GM12878 (cell line): ENCODE data around the gene SMIM44.

Experiments used
- BHLHE40 ChIP-seq, 2 experiments: fragments of 450-650 bp in 1 of 2; IDR thresholded peaks; 2 replicates each; pipeline ENCODE4 v1.6.1; 2011 to 2017; ENCODE audit warnings: low read depth in 2 of 2, borderline replicate concordance in 1 of 2, improper control_type of control experiment in 1 of 2, low read length in 1 of 2, mild to moderate bottlenecking in 1 of 2
- CTCF ChIP-seq, 3 experiments: IDR thresholded peaks in 2 of 3; conservative IDR thresholded peaks in 1 of 3; 2 replicates each; pipeline ENCODE4 v1.5.1; 2011; ENCODE audit warnings: low read depth in 3 of 3, low read length in 3 of 3, mild to moderate bottlenecking in 3 of 3, control low read depth in 2 of 3, moderate library complexity in 2 of 3, inconsistent platforms in 1 of 3, mixed read lengths in 1 of 3; ENCODE audit not compliant: control insufficient read depth in 2 of 3, insufficient read depth in 1 of 3; ENCODE audit errors: extremely low read depth in 1 of 3
- EP300 ChIP-seq, 2 experiments: fragments of 150-350 bp in 1 of 2; IDR thresholded peaks; 2 replicates each; pipeline ENCODE4 v1.6.1; 2011 to 2012; ENCODE audit warnings: low read depth in 2 of 2, low read length in 2 of 2, borderline replicate concordance in 1 of 2, improper control_type of control experiment in 1 of 2, inconsistent platforms in 1 of 2; ENCODE audit not compliant: control insufficient read depth in 1 of 2
- ETV6 ChIP-seq, 2 experiments: fragments of 450-650 bp in 1 of 2; IDR thresholded peaks in 1 of 2; conservative IDR thresholded peaks in 1 of 2; 2 replicates each; pipeline ENCODE4 v1.6.1; 2014; ENCODE audit warnings: antibody characterized with exemption in 1 of 2, borderline replicate concordance in 1 of 2, low read depth in 1 of 2, mild to moderate bottlenecking in 1 of 2, moderate library complexity in 1 of 2
- JUND ChIP-seq: IDR thresholded peaks from 2 replicates; pipeline ENCODE4 v1.6.1; 2012; ENCODE audit warnings: low read depth, mild to moderate bottlenecking, low read length, improper control_type of control experiment, moderate library complexity
- RAD21 ChIP-seq: IDR thresholded peaks from 2 replicates; pipeline ENCODE4 v1.6.1; 2011; ENCODE audit warnings: mild to moderate bottlenecking, low read depth, low read length, moderate library complexity; ENCODE audit not compliant: insufficient read depth
- RCOR1 ChIP-seq: conservative IDR thresholded peaks from 2 replicates; pipeline ENCODE4 v1.6.1; 2012; ENCODE audit warnings: low read depth, low read length, improper control_type of control experiment
- TAF1 ChIP-seq: IDR thresholded peaks from 2 replicates; pipeline ENCODE4 v1.6.1; 2011; ENCODE audit warnings: mild to moderate bottlenecking, low read depth, low read length, borderline replicate concordance
- TCF12 ChIP-seq: IDR thresholded peaks from 2 replicates; pipeline ENCODE4 v1.6.1; 2011; ENCODE audit warnings: low read depth, mild to moderate bottlenecking, low read length
- USF1 ChIP-seq: IDR thresholded peaks from 2 replicates; pipeline ENCODE4 v1.6.1; 2011; ENCODE audit warnings: borderline replicate concordance, low read depth, mild to moderate bottlenecking, moderate library complexity, mixed read lengths, low read length; ENCODE audit not compliant: insufficient read depth; ENCODE audit errors: extremely low read length
- ZNF207 ChIP-seq: fragments of 450-650 bp; IDR thresholded peaks from 2 replicates; pipeline ENCODE4 v1.6.1; 2014; ENCODE audit warnings: antibody characterized with exemption, mild to moderate bottlenecking, borderline replicate concordance
- TF ChIP-seq, protein P1 (sequence below): fragments of 450-650 bp; formaldehyde crosslinking; IDR thresholded peaks from 2 replicates; pipeline ENCODE4 v1.4.0; 2020; ENCODE audit warnings: mild to moderate bottlenecking, moderate library complexity
- TF ChIP-seq, protein P2 (sequence below): IDR thresholded peaks from 2 replicates; pipeline ENCODE4 v1.6.1; 2012; ENCODE audit warnings: mild to moderate bottlenecking, low read depth, low read length

DNA sequence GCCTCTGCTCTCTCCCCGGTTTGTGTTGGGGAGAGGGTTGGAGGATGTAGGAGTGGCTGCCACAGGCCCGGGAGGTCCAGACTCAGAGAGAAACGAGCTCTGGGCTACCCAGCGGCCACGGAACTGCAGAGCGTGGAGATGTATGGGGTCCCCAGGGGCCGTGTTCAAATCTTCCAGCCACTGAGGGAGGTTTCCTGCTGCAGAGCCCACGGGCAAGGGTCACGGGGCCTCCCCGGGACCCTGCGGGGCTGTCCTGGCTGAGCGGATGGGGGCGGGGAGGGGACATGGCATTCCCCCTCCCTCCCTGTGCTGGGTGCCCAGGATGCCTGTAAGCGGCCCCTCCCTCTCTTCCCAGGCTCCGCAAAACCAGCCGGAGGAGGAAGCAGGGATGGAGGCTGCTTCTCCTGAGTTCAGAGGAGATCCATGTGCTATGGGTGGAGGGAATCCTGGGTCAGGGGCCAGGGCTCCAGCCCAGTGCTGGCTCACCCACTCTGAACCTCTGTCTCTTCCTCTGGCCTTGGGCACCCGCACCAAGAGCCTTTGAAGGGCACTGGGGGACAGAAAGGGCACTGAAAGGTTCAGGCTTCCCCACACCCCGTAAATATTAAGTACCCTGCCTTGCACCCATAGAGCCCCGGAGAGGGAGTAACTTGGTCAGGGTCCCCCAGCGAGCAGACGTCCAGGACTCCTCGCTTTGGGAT is 25.6 kb downstream of the SMIM44 start:
- TF ChIP-seq, protein P1, sequence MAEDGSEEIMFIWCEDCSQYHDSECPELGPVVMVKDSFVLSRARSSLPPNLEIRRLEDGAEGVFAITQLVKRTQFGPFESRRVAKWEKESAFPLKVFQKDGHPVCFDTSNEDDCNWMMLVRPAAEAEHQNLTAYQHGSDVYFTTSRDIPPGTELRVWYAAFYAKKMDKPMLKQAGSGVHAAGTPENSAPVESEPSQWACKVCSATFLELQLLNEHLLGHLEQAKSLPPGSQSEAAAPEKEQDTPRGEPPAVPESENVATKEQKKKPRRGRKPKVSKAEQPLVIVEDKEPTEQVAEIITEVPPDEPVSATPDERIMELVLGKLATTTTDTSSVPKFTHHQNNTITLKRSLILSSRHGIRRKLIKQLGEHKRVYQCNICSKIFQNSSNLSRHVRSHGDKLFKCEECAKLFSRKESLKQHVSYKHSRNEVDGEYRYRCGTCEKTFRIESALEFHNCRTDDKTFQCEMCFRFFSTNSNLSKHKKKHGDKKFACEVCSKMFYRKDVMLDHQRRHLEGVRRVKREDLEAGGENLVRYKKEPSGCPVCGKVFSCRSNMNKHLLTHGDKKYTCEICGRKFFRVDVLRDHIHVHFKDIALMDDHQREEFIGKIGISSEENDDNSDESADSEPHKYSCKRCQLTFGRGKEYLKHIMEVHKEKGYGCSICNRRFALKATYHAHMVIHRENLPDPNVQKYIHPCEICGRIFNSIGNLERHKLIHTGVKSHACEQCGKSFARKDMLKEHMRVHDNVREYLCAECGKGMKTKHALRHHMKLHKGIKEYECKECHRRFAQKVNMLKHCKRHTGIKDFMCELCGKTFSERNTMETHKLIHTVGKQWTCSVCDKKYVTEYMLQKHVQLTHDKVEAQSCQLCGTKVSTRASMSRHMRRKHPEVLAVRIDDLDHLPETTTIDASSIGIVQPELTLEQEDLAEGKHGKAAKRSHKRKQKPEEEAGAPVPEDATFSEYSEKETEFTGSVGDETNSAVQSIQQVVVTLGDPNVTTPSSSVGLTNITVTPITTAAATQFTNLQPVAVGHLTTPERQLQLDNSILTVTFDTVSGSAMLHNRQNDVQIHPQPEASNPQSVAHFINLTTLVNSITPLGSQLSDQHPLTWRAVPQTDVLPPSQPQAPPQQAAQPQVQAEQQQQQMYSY: no peak
- TF ChIP-seq USF1 (no peak), TCF12 (no peak), EP300 (IDR thresholded peaks at IDR 0.05; ENCODE audit: borderline replicate concordance in 1 of 2, control insufficient read depth in 1 of 2, low read depth in 2 of 2, low read length in 2 of 2) (no peak), ZNF207 (no peak), JUND (no peak), CTCF (IDR thresholded peaks at IDR 0.05 in 2 of 3, conservative IDR thresholded peaks at IDR 0.05 in 1 of 3; ENCODE audit: control insufficient read depth in 2 of 3, extremely low read depth in 1 of 3, insufficient read depth in 1 of 3, low read depth in 3 of 3, low read length in 3 of 3) (no peak), RAD21 (no peak), BHLHE40 (IDR thresholded peaks at IDR 0.05; ENCODE audit: borderline replicate concordance in 1 of 2, low read depth in 2 of 2, low read length in 1 of 2) (no peak), TAF1 (no peak), RCOR1 (no peak), ETV6 (conservative IDR thresholded peaks at IDR 0.05 in 1 of 2, IDR thresholded peaks at IDR 0.05 in 1 of 2; ENCODE audit: borderline replicate concordance in 1 of 2, low read depth in 1 of 2) (no peak)
- TF ChIP-seq, protein P2, sequence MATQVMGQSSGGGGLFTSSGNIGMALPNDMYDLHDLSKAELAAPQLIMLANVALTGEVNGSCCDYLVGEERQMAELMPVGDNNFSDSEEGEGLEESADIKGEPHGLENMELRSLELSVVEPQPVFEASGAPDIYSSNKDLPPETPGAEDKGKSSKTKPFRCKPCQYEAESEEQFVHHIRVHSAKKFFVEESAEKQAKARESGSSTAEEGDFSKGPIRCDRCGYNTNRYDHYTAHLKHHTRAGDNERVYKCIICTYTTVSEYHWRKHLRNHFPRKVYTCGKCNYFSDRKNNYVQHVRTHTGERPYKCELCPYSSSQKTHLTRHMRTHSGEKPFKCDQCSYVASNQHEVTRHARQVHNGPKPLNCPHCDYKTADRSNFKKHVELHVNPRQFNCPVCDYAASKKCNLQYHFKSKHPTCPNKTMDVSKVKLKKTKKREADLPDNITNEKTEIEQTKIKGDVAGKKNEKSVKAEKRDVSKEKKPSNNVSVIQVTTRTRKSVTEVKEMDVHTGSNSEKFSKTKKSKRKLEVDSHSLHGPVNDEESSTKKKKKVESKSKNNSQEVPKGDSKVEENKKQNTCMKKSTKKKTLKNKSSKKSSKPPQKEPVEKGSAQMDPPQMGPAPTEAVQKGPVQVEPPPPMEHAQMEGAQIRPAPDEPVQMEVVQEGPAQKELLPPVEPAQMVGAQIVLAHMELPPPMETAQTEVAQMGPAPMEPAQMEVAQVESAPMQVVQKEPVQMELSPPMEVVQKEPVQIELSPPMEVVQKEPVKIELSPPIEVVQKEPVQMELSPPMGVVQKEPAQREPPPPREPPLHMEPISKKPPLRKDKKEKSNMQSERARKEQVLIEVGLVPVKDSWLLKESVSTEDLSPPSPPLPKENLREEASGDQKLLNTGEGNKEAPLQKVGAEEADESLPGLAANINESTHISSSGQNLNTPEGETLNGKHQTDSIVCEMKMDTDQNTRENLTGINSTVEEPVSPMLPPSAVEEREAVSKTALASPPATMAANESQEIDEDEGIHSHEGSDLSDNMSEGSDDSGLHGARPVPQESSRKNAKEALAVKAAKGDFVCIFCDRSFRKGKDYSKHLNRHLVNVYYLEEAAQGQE: no peak
